HTR-8/SVneo (cell line): ENCODE results near the gene DNASE1L3.

ENCODE experiments used
- DNase-seq: peaks from one replicate; pipeline ENCODE4 v3.0.0; 2011; ENCODE audit warnings: low spot score, mixed read lengths; ENCODE audit not compliant: insufficient read length
- FAIRE-seq: peaks from 2 replicates; lab custom pipeline; 2011; peaks lifted over from hg19 to GRCh38; lab: Jason Lieb, UNC

The DNASE1L3 gene

GRCh38 chr3:58180099-58180880 lies 30.5 kb downstream of the DNASE1L3 start:
- FAIRE-seq = no peak
- DNase-seq = no peak

DNA sequence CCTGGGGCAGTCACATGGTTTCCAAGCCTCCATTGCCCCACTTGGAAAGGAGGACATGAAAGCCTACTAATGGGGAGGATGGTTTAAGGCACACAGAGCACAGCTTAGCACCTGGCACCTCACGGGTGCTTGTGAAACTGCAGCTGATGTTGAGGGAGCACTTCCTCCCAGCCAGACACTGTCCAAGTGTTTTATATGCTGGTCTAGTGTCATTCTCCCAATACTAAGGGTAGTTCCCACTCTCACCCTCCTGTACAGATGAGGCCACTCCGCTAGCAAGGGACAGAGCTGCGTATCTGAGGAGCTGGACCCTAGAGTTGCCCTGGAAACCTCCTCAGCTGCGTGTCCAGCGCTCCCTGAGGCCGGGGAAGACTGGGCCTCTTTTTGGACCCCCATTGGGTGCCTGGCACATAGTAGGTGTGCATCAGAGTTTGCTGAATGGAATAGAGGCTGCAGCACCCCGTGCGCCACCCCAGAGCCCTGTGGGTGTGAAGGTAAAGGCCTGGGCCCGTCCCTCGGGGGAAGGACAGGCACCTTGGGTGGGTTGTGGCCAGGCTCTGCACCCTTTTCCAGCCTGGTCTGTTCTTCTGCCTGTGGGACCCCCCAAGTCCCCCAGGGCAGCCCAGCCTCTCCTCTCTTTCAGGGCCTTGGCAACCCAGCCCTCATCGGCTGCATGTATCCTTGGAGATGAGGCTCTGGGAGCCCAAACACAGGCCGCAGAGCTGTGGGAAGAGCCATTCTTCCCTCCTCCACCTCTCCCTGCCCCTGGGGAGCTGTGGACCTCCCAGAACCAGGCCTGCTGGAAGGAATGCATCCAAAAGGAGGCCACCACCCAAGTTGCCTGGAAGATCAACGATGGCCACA lies 31.3 kb downstream of the DNASE1L3 start:
- no peak for DNase-seq
- FAIRE-seq = no peak

- FAIRE-seq (no peak), DNase-seq (no peak)
These were observed 32.1 kb downstream of the DNASE1L3 start for GRCh38 chr3:58178528-58179234.

GRCh38 chr3:58177747-58178527 lies 32.8 kb downstream of the DNASE1L3 start:
- DNase-seq = peak; percentile 75
- peak; percentile 26 for FAIRE-seq

- FAIRE-seq (no peak), DNase-seq (no peak)
These were observed 33.8 kb downstream of the DNASE1L3 start for GRCh38 chr3:58176827-58177489.

GRCh38 chr3:58176185-58176530 lies 34.6 kb downstream of the DNASE1L3 start:
- FAIRE-seq = no peak

DNA sequence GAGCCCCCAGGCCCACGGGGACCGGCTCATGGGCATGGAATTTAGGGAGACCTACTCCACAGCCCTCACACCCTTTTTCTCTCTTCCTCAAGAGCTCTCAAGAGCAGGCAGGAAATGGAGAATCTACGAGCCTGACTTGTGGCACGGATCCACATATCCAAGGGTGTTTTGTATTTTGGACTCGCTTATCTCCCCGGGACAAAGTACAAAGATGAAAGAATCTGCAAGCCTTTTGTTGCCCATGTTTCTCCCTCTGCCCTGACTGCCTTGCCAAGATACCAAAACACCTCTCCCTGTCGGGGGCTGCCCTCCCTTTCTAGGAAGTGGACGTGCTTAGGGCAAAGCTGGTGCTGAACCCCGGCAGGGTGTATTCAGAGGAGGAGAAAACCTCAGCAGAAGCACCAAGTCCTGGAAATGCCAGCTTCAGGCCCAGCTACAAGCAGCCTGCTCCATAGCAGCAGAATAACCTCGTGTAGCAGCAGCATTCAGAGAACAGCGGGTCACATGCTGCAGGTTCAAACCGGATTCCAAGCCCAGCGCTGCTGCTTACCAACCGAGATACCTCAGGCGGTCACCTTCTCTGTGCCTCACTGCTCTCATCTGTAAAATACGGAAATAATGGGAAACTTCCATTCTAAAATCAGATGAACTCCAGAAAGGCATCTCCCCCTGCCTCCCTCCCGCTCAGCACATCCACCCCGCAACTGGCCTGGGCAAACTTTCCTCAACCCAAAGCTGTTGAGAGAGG lies 35.2 kb downstream of the DNASE1L3 start:
- FAIRE-seq = no peak
- no peak for DNase-seq

More at GRCh38 chr3:58176185-58176530, 34.6 kb downstream of the DNASE1L3 start:
- no peak for DNase-seq

DNA sequence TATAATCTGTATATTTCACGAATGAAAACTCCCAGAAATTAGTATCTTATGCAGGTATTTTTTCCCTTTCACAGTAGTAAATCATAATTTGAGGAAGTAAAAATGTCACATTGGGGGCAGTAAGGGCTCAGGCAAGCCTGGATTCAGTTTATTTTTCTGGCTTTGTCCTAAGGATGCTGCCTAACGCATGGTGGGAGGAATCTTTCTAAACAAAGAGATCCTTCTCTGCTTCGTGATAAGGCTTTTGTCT lies 35.7 kb downstream of the DNASE1L3 start:
- FAIRE-seq (no peak), DNase-seq (no peak)

DNA sequence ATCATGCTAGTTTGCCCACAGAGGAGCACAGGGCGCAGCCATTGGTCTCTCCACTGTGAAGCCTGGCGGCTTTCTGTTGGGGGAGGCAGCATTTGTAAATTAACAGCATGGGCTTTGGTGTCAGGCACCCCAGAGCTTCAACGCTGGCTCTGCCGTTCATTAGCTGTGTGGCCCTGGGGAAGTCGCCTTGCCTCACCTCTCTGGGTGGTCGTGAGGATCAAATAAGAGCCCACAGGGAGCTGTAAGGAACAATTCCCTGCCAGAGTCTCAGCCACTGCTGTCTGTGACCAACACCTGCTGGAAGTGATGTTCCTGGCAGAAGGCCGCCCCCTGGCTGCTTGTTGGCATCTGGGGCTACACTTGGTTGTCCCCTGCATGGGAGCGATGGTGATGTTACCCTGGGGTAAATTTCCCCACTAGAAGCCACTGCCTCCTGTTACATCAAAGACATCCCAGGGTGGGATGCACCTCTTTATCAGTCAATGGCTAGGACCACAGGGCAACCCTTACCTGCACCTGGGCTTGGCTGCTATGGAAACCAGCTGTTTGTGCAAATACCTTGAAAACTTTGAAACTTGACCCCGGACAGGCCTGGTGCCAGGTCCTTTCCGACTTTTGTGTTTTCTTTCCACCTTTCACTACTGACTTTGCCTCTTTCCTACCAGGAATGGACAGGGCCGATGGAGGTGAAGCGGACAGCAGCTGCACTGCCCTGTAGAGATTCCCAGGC lies 36.9 kb downstream of the DNASE1L3 start:
- peak; percentile 64 for DNase-seq

GRCh38 chr3:58173029-58173668 lies 37.6 kb downstream of the DNASE1L3 start:
- FAIRE-seq (no peak), DNase-seq (no peak)

More for the DNA sequence above, 36.9 kb downstream of the DNASE1L3 start:
- FAIRE-seq = peak; percentile 49

DNA sequence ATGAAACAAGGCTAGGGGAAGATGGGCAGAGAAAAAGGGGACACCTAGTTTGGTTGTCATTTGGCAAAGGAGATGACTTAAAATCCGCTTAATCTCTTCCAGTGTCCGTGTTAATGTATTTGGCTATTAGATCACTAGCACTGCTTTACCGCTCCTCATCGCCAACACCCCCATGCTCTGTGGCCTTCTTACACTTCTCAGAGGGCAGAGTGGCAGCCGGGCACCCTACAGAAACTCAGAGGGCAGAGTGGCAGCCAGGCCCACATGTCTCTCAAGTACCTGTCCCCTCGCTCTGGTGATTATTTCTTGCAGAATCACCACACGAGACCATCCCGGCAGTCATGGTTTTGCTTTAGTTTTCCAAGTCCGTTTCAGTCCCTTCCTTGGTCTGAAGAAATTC lies 39.6 kb downstream of the DNASE1L3 start:
- FAIRE-seq (no peak), DNase-seq (no peak)

DNA sequence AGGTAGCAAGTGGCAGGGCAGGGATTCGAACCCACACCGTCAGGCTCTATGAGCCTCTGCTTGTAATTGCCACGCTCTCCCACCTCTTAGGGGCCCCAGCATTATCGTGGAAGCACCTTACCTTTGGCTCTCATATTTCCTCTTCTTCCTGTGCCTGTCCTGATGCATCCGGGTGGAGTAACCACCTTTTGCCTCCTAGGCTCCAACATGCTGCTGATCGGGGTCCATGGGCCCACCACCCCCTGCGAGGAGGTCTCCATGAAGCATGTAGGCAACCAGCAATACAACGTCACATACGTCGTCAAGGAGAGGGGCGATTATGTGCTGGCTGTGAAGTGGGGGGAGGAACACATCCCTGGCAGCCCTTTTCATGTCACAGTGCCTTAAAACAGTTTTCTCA lies 40.4 kb downstream of the DNASE1L3 start:
- FAIRE-seq = no peak

DNA sequence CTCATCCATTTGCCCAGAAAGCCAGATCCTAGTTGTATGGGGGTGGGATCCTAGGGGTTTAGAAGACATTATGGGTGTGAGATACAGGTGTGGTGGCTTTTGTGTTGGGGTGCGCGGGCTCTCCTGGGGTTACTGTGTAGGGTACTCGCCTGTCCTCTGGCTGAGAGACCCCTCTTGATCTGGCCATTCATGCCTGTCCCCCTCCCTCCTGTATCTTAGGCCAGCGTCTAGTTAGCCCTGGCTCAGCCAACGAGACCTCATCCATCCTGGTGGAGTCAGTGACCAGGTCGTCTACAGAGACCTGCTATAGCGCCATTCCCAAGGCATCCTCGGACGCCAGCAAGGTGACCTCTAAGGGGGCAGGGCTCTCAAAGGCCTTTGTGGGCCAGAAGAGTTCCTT lies 41.4 kb downstream of the DNASE1L3 start:
- no peak for FAIRE-seq

More for the DNA sequence above, 40.4 kb downstream of the DNASE1L3 start:
- DNase-seq = no peak

DNA sequence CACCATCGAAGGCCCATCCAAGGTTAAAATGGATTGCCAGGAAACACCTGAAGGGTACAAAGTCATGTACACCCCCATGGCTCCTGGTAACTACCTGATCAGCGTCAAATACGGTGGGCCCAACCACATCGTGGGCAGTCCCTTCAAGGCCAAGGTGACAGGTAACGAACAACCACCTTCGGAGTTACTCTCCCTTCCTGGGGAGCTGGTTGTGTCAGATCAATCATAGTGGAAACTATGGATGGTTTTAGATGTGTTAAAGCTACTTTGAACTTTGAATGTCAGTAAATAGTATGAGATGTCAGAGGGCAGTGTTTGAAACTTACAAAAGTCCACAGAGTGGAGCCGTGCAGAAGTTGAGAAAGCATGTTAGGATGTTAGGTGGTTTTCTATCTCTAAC lies 42.3 kb downstream of the DNASE1L3 start:
- DNase-seq = no peak
- no peak for FAIRE-seq

More for the DNA sequence above, 41.4 kb downstream of the DNASE1L3 start:
- DNase-seq = no peak

DNA sequence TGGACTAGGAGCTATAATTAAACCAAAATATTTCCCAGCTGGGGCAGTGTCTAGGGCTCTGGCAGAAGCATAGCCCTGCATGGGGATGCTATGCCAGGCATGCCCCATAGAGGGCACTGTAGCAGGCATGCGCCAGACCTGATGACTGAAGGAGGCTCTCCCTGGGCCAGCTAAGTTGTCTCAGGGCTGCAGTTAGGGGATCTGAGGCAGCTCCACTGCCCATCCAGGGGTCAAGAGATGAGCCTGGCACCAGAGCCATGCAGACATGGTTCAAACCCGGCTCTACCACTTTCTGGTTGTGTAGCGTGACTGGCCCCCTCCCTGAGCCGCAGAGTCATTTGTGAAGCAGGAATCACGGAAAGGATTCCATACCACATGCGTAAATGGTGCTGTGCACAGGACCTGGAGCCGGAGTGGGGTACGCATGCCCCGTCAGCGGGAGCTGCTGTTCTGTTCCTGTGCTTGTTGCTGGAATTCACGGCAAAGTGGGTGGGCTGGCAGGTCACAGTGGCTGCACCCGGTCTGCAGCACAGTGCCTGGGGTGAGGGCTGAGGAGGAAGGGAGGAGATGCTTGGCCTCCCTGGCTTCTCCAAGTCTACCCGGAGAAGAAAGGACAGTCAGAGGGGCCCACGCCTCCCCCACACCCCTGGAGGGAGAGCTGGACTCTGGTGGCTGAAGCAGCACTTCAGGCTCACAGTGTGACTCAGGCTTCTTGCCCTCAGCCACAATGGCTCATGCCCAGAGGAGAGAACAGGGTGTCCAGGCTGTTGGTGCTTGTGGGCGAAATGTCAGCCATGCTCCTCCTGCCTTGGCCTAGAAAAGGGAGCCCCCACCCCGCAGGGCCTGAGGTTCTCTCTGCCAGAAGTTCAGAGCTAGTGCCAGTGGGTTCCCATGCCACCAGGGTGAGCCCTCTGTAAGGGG lies 43.1 kb downstream of the DNASE1L3 start:
- DNase-seq (peak; percentile 72), FAIRE-seq (peak; percentile 77)

DNA sequence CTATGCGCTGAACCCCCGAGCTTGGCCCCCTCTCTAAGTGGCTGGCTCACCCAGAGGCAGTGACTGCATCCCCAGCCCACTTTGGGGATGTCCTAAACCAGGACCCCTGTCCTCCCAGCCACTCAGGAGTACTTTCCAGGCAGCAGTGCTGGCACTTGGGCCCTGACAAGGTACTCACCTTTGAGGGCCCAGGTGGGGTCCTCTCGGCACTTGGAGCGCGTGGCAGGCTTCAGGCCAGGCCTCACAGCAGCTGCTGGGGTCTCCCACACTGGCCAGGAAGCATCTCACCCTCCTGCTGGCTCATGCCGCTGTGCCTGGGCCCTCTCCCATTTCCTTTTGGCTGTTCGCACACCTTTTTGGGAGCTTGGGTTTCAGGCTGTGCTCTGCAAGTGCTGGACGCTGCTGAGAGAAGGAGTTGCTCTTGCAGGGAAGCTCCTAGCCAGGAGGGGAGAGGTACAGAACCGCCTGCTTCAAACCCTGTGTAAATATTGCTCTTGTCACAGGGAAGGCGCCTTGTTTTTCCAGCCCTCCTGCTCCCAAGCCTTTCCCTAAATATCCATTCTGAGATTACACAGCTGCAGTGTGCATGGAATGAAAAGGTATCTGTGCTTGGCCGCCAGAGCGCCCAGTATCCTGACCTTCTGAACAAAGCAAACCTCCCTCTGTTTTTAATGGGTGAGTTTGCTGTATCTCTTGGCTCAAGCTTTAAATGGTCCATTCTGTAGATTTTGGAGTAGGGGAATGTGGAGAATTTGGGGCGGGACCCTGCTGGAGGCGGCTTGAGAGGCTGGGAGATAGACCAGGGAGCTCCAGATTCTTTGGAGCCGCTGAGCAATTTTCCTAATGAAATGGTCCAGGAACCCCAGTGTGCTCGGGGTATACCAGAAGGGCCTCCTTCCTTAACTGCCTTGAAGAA lies 45.6 kb downstream of the DNASE1L3 start:
- no peak for FAIRE-seq

More for the DNA sequence above, 45.6 kb downstream of the DNASE1L3 start:
- no peak for DNase-seq
